ENCODE results near the gene KDM1A. TPM values are rescaled to one million over a fixed set of nuclear protein-coding genes. Genes with fewer than 3 reads are reported as not detected.

KDM1A gene
- total and polyA plus RNA-seq, 9 of the 15 experiments (the other 6 are each of a cell fraction or from before 2014, with no cell fraction given) = 59.2 to 181 (median 168) TPM

GRCh38 chr1:23098463-23099170 is 79.3 kb downstream of the KDM1A start (continued):
- TF ChIP-seq ESRRB (CRISPR knock-in tag; IDR thresholded peaks at IDR 0.05; ENCODE audit: borderline replicate concordance) (no peak), HLTF (IDR thresholded peaks at IDR 0.05) (0 out of 2 replicates have a peak, but pooled peaks have one; percentile 30), HDAC1 (IDR thresholded peaks at IDR 0.05) (no peak), ZBTB17 (CRISPR knock-in tag; IDR thresholded peaks at IDR 0.05) (no peak), SRSF9 (IDR thresholded peaks at IDR 0.05; ENCODE audit: borderline replicate concordance, low read depth, low read length) (no peak), NBN (IDR thresholded peaks at IDR 0.05; ENCODE audit: low read depth) (0 out of 2 replicates have a peak, but pooled peaks have one; percentile 50), C11orf30 (IDR thresholded peaks at IDR 0.05; ENCODE audit: low read depth) (no peak), ARID2 (IDR thresholded peaks at IDR 0.05) (peak; percentile 99), ZNF785 (CRISPR knock-in tag; IDR thresholded peaks at IDR 0.05) (no peak), CLOCK (CRISPR knock-in tag; IDR thresholded peaks at IDR 0.05; ENCODE audit: borderline replicate concordance) (no peak), ZNF449 (CRISPR knock-in tag; IDR thresholded peaks at IDR 0.05) (no peak), UBTF (IDR thresholded peaks at IDR 0.05; ENCODE audit: borderline replicate concordance in 1 of 2, low read depth in 2 of 2, low read length in 2 of 2) (no peak), SETDB1 (IDR thresholded peaks at IDR 0.05; ENCODE audit: low read length) (no peak), KLF1 (tag; IDR thresholded peaks at IDR 0.05) (no peak), NKRF (IDR thresholded peaks at IDR 0.05; ENCODE audit: borderline replicate concordance) (peak; percentile 22; the same call in 1 of the 2 replicates), MEIS2 (IDR thresholded peaks at IDR 0.05; ENCODE audit: partially characterized antibody) (peak; percentile 56), XRCC3 (IDR thresholded peaks at IDR 0.05) (no peak), HNRNPLL (IDR thresholded peaks at IDR 0.05; ENCODE audit: low read depth, low read length, poor library complexity, severe bottlenecking) (no peak), ATF7 (IDR thresholded peaks at IDR 0.05) (0 out of 2 replicates have a peak, but pooled peaks have one; percentile 39), ZNF140 (CRISPR knock-in tag; IDR thresholded peaks at IDR 0.05) (no peak), CHCHD3 (CRISPR knock-in tag; IDR thresholded peaks at IDR 0.05) (no peak)

Measured in K562 (cell line).